SKM-1 (cell line): ENCODE measurements around the gene TOP3B.

ENCODE experiments used
- DNase-seq: peaks from one replicate; lab custom pipeline; 2025; ENCODE audit not compliant: unreplicated experiment; lab: John Stamatoyannopoulos, UW

Gene TOP3B

GRCh38 chr22:21982338-21982965 is at the start of gene TOP3B:
Gene TOP3B, minus strand, starts transcription at chr22:21982787. Its CDS starts 7,078 bp downstream, at chr22:21975709.
- peak; percentile 39 for DNase-seq

GRCh38 chr22:22031183-22031945 is 48.8 kb upstream of the TOP3B start:
- DNase-seq, result no peak

GRCh38 chr22:22030493-22031182 is 48.1 kb upstream of the TOP3B start:
- DNase-seq, result no peak

GRCh38 chr22:22027955-22028354 is 45.4 kb upstream of the TOP3B start:
- DNase-seq, result no peak

GRCh38 chr22:22026157-22026831 is 43.7 kb upstream of the TOP3B start:
- DNase-seq, result no peak

GRCh38 chr22:22025320-22026156 is 43.0 kb upstream of the TOP3B start:
- no peak for DNase-seq

- no peak for DNase-seq
These were observed 41.9 kb upstream of the TOP3B start for GRCh38 chr22:22024440-22024839.

GRCh38 chr22:22023581-22024137 is 41.1 kb upstream of the TOP3B start:
- DNase-seq, result no peak

- DNase-seq, result no peak
These were observed 40.5 kb upstream of the TOP3B start for GRCh38 chr22:22022947-22023534.

GRCh38 chr22:22022255-22022840 is 39.8 kb upstream of the TOP3B start:
- no peak for DNase-seq

- DNase-seq, result no peak
These were observed 38.7 kb upstream of the TOP3B start for GRCh38 chr22:22021162-22021750.

- DNase-seq, result no peak
These were observed 37.9 kb upstream of the TOP3B start for GRCh38 chr22:22020425-22020852.

- no peak for DNase-seq
These were observed 37.3 kb upstream of the TOP3B start for GRCh38 chr22:22019659-22020424.

- DNase-seq, result no peak
These were observed 36.5 kb upstream of the TOP3B start for GRCh38 chr22:22018825-22019658.

GRCh38 chr22:22015631-22016030 is 33.0 kb upstream of the TOP3B start:
- no peak for DNase-seq

- no peak for DNase-seq
These were observed 31.7 kb upstream of the TOP3B start for GRCh38 chr22:22014285-22014659.

GRCh38 chr22:22013559-22014284 is 31.1 kb upstream of the TOP3B start:
- no peak for DNase-seq
